ENCODE results near the gene PIGP.
"Not testable (repeated sequence)": the region's sequence is repeated elsewhere in the genome, so short reads cannot be mapped to it uniquely, and the experiment has no call there.

Gene PIGP

GRCh38 chr21:37072988-37073416 lies at the start of gene PIGP, which contains the start of gene TTC3:
Gene PIGP, minus strand, starts transcription at chr21:37073071. Its CDS starts 556 bp downstream, at chr21:37072515.
Gene TTC3, plus strand, starts transcription at chr21:37073254. Its CDS starts 14,004 bp downstream, at chr21:37087258.
- Histone ChIP-seq H3K36me3 (ENCODE audit: insufficient read depth, low read length) (no peaks in the 10 kb centered on the region), H3K9ac (ENCODE audit: low read length) (peak within 1 kb of the TSS; percentile 98), H3K27ac (ENCODE audit: low read depth, low read length) (peak within 1 kb of the TSS; percentile 98), H3K27me3 (ENCODE audit: control insufficient read depth in 1 of 2, insufficient read depth in 2 of 2, low read length in 2 of 2) (no peaks in the 10 kb centered on the region), H3K4me1 (ENCODE audit: insufficient read depth, low read length) (peaks cover 14% of the 10 kb centered on the region), H3K9me3 (ENCODE audit: low read length) (no peaks in the 10 kb centered on the region), H3K4me3 (ENCODE audit: low read depth in 1 of 2, low read length in 2 of 2) (peak within 1 kb of the TSS; percentile 79 to 88)

- Histone ChIP-seq H3K9ac (ENCODE audit: low read length) (no peak overlapping the region), H3K4me1 (ENCODE audit: insufficient read depth, low read length) (no peaks in the 10 kb centered on the region), H3K27ac (ENCODE audit: low read depth, low read length) (no peak overlapping the region), H3K4me3 (ENCODE audit: low read depth in 1 of 2, low read length in 2 of 2) (no peak overlapping the region), H3K36me3 (ENCODE audit: insufficient read depth, low read length) (peaks cover 5% of the 10 kb centered on the region), H3K9me3 (ENCODE audit: low read length) (no peaks in the 10 kb centered on the region), H3K27me3 (ENCODE audit: control insufficient read depth in 1 of 2, insufficient read depth in 2 of 2, low read length in 2 of 2) (no peaks in the 10 kb centered on the region)
Measured at GRCh38 chr21:37119421-37120218, 46.7 kb upstream of the PIGP start.

DNA sequence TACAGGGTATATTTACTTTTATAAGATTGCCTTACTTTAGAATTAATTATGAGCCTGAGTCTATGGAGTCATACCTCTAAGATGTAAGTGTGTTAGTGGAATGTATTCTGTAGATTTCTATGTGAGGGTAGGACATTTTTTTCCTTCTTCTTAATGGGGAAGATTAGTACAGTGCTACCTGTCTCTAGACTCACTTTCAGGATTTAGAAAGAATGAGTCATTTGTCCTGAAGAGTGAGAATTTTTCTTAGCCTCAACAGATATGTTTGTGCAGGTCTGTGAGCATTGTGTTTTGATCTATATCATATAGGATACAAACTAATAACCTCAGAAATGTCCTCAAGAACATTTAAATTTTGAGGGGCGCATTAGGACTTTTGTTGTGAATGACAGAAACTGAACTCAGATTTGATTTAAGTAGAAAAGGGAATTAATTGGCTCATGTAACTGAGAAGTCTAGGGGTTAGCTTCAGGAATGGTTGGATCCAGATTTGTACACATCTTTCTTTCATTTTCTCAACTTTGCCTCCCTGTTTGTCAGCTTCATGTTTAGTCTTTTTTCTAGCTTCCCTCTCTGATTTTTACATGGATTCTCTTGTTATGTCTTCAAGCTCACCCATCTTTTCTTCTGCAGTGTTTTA lies 45.4 kb upstream of the PIGP start:
- Histone ChIP-seq H3K9ac (ENCODE audit: low read length) (no peak overlapping the region), H3K27me3 (ENCODE audit: control insufficient read depth in 1 of 2, insufficient read depth in 2 of 2, low read length in 2 of 2) (no peaks in the 10 kb centered on the region), H3K27ac (ENCODE audit: low read depth, low read length) (no peak overlapping the region), H3K4me1 (ENCODE audit: insufficient read depth, low read length) (no peaks in the 10 kb centered on the region), H3K36me3 (ENCODE audit: insufficient read depth, low read length) (peaks cover 5% of the 10 kb centered on the region), H3K9me3 (ENCODE audit: low read length) (no peaks in the 10 kb centered on the region), H3K4me3 (ENCODE audit: low read depth in 1 of 2, low read length in 2 of 2) (no peak overlapping the region)

DNA sequence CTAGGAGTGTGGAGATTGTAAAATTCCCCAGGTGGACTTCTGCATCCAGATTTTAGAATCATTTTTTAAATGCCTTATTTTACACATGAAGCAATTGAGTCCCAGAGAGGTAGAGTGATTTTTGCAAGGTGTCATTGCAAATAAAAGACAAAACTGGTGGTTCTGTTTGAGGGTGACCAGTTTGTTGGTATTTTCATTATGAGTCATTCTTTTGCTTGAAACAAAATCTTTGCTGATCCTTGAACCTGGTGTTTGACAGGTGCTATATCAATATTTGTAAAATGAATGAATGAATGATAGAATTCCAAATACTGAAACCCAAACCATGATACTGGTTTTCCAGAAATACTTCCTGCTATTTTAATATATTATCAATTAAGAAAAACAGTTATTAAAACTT lies 44.3 kb upstream of the PIGP start:
- Histone ChIP-seq H3K27ac (ENCODE audit: low read depth, low read length) (no peak overlapping the region), H3K9ac (ENCODE audit: low read length) (no peak overlapping the region), H3K36me3 (ENCODE audit: insufficient read depth, low read length) (no peaks in the 10 kb centered on the region), H3K27me3 (ENCODE audit: control insufficient read depth in 1 of 2, insufficient read depth in 2 of 2, low read length in 2 of 2) (no peaks in the 10 kb centered on the region), H3K9me3 (ENCODE audit: low read length) (no peaks in the 10 kb centered on the region), H3K4me1 (ENCODE audit: insufficient read depth, low read length) (no peaks in the 10 kb centered on the region), H3K4me3 (ENCODE audit: low read depth in 1 of 2, low read length in 2 of 2) (no peak overlapping the region)

DNA sequence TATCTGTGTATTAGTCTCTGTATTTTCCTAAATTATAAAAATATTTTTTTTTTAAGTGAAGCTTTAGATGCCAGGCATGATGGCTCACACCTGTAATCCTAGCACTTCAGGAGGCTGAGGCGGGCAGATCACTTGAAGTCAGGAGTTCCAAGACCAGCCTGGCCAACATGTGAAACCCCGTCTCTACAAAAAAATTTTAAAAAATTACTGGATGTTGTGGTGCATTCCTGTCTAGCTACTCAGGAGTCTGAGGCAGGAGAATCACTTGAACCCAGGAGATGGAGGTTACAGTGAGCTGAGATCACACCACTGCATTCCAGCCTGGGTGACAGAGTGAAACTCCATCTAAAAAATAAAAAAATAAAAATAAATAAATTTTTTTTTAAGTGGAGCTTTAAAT lies 43.6 kb upstream of the PIGP start:
- not testable (repeated sequence) for H3K4me1 ChIP-seq (ENCODE audit: insufficient read depth, low read length); H3K36me3 ChIP-seq (ENCODE audit: insufficient read depth, low read length); H3K9me3 ChIP-seq (ENCODE audit: low read length); H3K27ac ChIP-seq (ENCODE audit: low read depth, low read length); H3K4me3 ChIP-seq (ENCODE audit: low read depth in 1 of 2, low read length in 2 of 2); H3K9ac ChIP-seq (ENCODE audit: low read length); H3K27me3 ChIP-seq (ENCODE audit: control insufficient read depth in 1 of 2, insufficient read depth in 2 of 2, low read length in 2 of 2)

GRCh38 chr21:37114301-37114700 lies 41.4 kb upstream of the PIGP start:
- not testable (repeated sequence) for H3K4me1 ChIP-seq (ENCODE audit: insufficient read depth, low read length); H3K27ac ChIP-seq (ENCODE audit: low read depth, low read length); H3K9me3 ChIP-seq (ENCODE audit: low read length); H3K27me3 ChIP-seq (ENCODE audit: control insufficient read depth in 1 of 2, insufficient read depth in 2 of 2, low read length in 2 of 2); H3K9ac ChIP-seq (ENCODE audit: low read length); H3K4me3 ChIP-seq (ENCODE audit: low read depth in 1 of 2, low read length in 2 of 2); H3K36me3 ChIP-seq (ENCODE audit: insufficient read depth, low read length)

GRCh38 chr21:37111029-37111428 lies 38.2 kb upstream of the PIGP start:
- not testable (repeated sequence) for H3K27me3 ChIP-seq (ENCODE audit: control insufficient read depth in 1 of 2, insufficient read depth in 2 of 2, low read length in 2 of 2); H3K9me3 ChIP-seq (ENCODE audit: low read length); H3K27ac ChIP-seq (ENCODE audit: low read depth, low read length); H3K36me3 ChIP-seq (ENCODE audit: insufficient read depth, low read length); H3K9ac ChIP-seq (ENCODE audit: low read length); H3K4me3 ChIP-seq (ENCODE audit: low read depth in 1 of 2, low read length in 2 of 2); H3K4me1 ChIP-seq (ENCODE audit: insufficient read depth, low read length)

GRCh38 chr21:37106998-37107397 lies 34.1 kb upstream of the PIGP start:
- no peak overlapping the region for H3K4me3 ChIP-seq (ENCODE audit: low read depth in 1 of 2, low read length in 2 of 2)
- no peak overlapping the region for H3K27ac ChIP-seq (ENCODE audit: low read depth, low read length)
- no peak overlapping the region for H3K9ac ChIP-seq (ENCODE audit: low read length)
- H3K36me3 ChIP-seq (ENCODE audit: insufficient read depth, low read length), result peaks cover 8% of the 10 kb centered on the region
- no peaks in the 10 kb centered on the region for H3K4me1 ChIP-seq (ENCODE audit: insufficient read depth, low read length)
- no peaks in the 10 kb centered on the region for H3K27me3 ChIP-seq (ENCODE audit: control insufficient read depth in 1 of 2, insufficient read depth in 2 of 2, low read length in 2 of 2)
- H3K9me3 ChIP-seq (ENCODE audit: low read length), result no peaks in the 10 kb centered on the region

GRCh38 chr21:37102746-37103145 lies 29.9 kb upstream of the PIGP start:
- H3K4me3 ChIP-seq (ENCODE audit: low read depth in 1 of 2, low read length in 2 of 2); H3K9ac ChIP-seq (ENCODE audit: low read length); H3K4me1 ChIP-seq (ENCODE audit: insufficient read depth, low read length); H3K27me3 ChIP-seq (ENCODE audit: control insufficient read depth in 1 of 2, insufficient read depth in 2 of 2, low read length in 2 of 2); H3K27ac ChIP-seq (ENCODE audit: low read depth, low read length); H3K9me3 ChIP-seq (ENCODE audit: low read length): not testable (repeated sequence)
- peaks cover 15% of the 10 kb centered on the region for H3K36me3 ChIP-seq (ENCODE audit: insufficient read depth, low read length)

DNA sequence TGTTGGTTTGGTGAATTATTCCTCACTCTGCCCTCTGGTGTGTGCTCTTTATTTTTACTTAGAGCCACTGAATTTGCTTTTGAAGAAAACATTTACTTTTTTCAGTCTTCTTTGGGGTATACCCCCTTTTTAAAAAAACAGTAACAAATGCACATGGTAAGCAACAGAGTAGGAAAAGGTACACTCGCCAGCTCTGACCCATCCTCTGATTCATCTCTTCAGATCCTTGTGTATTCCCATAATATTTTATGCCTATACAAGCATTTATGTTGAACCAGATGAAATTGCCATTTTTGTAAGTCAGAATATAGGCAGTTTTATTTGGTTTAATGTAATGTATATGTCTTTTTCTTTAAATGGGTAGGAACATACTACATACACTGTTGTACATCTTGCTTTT lies 28.5 kb upstream of the PIGP start:
- H3K27me3 ChIP-seq (ENCODE audit: control insufficient read depth in 1 of 2, insufficient read depth in 2 of 2, low read length in 2 of 2), result no peaks in the 10 kb centered on the region
- H3K4me3 ChIP-seq (ENCODE audit: low read depth in 1 of 2, low read length in 2 of 2), result no peak overlapping the region
- no peak overlapping the region for H3K27ac ChIP-seq (ENCODE audit: low read depth, low read length)

GRCh38 chr21:37100316-37100715 lies 27.4 kb upstream of the PIGP start:
- H3K4me1 ChIP-seq (ENCODE audit: insufficient read depth, low read length), result no peaks in the 10 kb centered on the region
- H3K27me3 ChIP-seq (ENCODE audit: control insufficient read depth in 1 of 2, insufficient read depth in 2 of 2, low read length in 2 of 2), result no peaks in the 10 kb centered on the region
- H3K9me3 ChIP-seq (ENCODE audit: low read length), result no peaks in the 10 kb centered on the region
- no peak overlapping the region for H3K9ac ChIP-seq (ENCODE audit: low read length)
- H3K36me3 ChIP-seq (ENCODE audit: insufficient read depth, low read length), result peaks cover 35% of the 10 kb centered on the region
- H3K4me3 ChIP-seq (ENCODE audit: low read depth in 1 of 2, low read length in 2 of 2), result no peak overlapping the region
- no peak overlapping the region for H3K27ac ChIP-seq (ENCODE audit: low read depth, low read length)

More for the DNA sequence above, 28.5 kb upstream of the PIGP start:
- Histone ChIP-seq H3K9ac (ENCODE audit: low read length) (no peak overlapping the region), H3K36me3 (ENCODE audit: insufficient read depth, low read length) (peaks cover 28% of the 10 kb centered on the region), H3K4me1 (ENCODE audit: insufficient read depth, low read length) (no peaks in the 10 kb centered on the region), H3K9me3 (ENCODE audit: low read length) (no peaks in the 10 kb centered on the region)

- Histone ChIP-seq H3K9ac (ENCODE audit: low read length) (no peak overlapping the region), H3K36me3 (ENCODE audit: insufficient read depth, low read length) (peaks cover 35% of the 10 kb centered on the region)
Measured at GRCh38 chr21:37098751-37099150, 25.9 kb upstream of the PIGP start.

More at GRCh38 chr21:37098751-37099150, 25.9 kb upstream of the PIGP start:
- H3K27me3 ChIP-seq (ENCODE audit: control insufficient read depth in 1 of 2, insufficient read depth in 2 of 2, low read length in 2 of 2), result no peaks in the 10 kb centered on the region
- no peaks in the 10 kb centered on the region for H3K4me1 ChIP-seq (ENCODE audit: insufficient read depth, low read length)
- no peak overlapping the region for H3K4me3 ChIP-seq (ENCODE audit: low read depth in 1 of 2, low read length in 2 of 2)
- no peak overlapping the region for H3K27ac ChIP-seq (ENCODE audit: low read depth, low read length)
- no peaks in the 10 kb centered on the region for H3K9me3 ChIP-seq (ENCODE audit: low read length)
